ENCODE results near the gene C1orf35.

DNA sequence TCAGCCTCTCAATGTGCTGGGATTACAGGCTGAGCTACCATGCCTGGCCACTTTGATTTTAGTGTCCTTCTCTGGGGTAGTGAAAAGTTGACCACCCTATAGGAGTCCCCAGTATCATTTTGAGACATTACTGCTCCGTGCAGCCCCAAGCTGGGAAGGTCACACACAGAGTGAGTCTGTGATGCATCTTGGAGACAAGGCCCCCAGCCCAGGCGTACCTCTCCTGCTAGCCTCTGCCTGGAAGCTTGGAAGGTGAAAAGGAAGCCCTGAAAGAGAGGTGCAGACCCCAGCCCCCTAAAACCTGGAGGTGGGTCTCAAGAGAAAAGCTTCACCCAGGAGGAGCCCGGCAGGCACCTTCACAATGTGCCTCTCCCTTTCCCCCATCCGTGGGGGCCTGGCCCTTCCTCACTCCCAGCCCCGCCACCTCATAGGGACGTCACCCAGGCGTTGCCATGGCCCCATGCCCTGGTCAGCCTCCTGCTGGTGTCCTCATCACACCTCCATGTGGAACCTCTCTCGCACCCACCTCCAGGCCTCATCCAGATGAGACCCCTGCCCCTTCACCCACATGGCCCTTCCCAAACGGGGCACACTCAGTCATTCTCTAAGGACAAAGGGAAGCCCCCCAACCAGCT is 26.2 kb downstream of the C1orf35 start:
- TF ChIP-seq CTCF (conservative IDR thresholded peaks at IDR 0.05 in 1 of 2, IDR thresholded peaks at IDR 0.05 in 1 of 2; ENCODE audit: low read depth in 1 of 2, low read length in 2 of 2) (no peak), EZH2 (IDR thresholded peaks at IDR 0.05; ENCODE audit: low read length, missing control alignments) (no peak)
